H9 (cell line): ENCODE results near the gene RRAGD. TPM values are rescaled to one million over a fixed set of nuclear protein-coding genes. Genes with fewer than 3 reads are reported as not detected.

ENCODE experiments used
- DNase-seq: peaks from one replicate; pipeline ENCODE4 v3.0.0-alpha.2; 2017
- H2AFZ ChIP-seq: one replicate; pipeline ENCODE4 v1.6.1; 2013; ENCODE audit warnings: mild to moderate bottlenecking, low read length, control low read depth, moderate library complexity
- H2AK5ac ChIP-seq: 2 replicates; pipeline ENCODE4 v1.6.1; 2013; ENCODE audit warnings: low read length, control low read depth, mixed read lengths; ENCODE audit not compliant: insufficient read length
- H2BK120ac ChIP-seq: one replicate; pipeline ENCODE4 v1.6.1; 2013; ENCODE audit warnings: low read depth, mild to moderate bottlenecking, low read length, control low read depth, inconsistent platforms; ENCODE audit not compliant: poor library complexity, severe bottlenecking
- H2BK12ac ChIP-seq: 2 replicates; pipeline ENCODE4 v1.6.1; 2013; ENCODE audit warnings: low read length, control low read depth, mixed read lengths, low read depth; ENCODE audit not compliant: insufficient read length
- H2BK15ac ChIP-seq: 2 replicates; pipeline ENCODE4 v1.6.1; 2013; ENCODE audit warnings: low read depth, low read length, control low read depth
- H2BK20ac ChIP-seq: one replicate; pipeline ENCODE4 v1.6.1; 2013; ENCODE audit warnings: low read depth, mild to moderate bottlenecking, low read length, control low read depth, inconsistent platforms; ENCODE audit not compliant: poor library complexity, severe bottlenecking
- H2BK5ac ChIP-seq: 2 replicates; pipeline ENCODE4 v1.6.1; 2013; ENCODE audit warnings: low read length, control low read depth, mixed read lengths; ENCODE audit not compliant: insufficient read length
- H3K14ac ChIP-seq: 2 replicates; pipeline ENCODE4 v1.6.1; 2013; ENCODE audit warnings: low read length, control low read depth; ENCODE audit not compliant: insufficient read depth
- H3K18ac ChIP-seq: 2 replicates; pipeline ENCODE4 v1.6.1; 2013; ENCODE audit warnings: low read depth, mild to moderate bottlenecking, mixed read lengths, low read length, control low read depth; ENCODE audit not compliant: insufficient read length
- H3K23ac ChIP-seq: 2 replicates; pipeline ENCODE4 v1.6.1; 2013; ENCODE audit warnings: low read length, control low read depth, mixed read lengths, low read depth; ENCODE audit not compliant: insufficient read length
- H3K23me2 ChIP-seq: 2 replicates; pipeline ENCODE4 v1.6.1; 2013; ENCODE audit warnings: low read depth, mild to moderate bottlenecking, mixed read lengths, low read length, control low read depth; ENCODE audit not compliant: insufficient read length, poor library complexity, severe bottlenecking
- H3K27ac ChIP-seq: 2 replicates; pipeline ENCODE4 v1.5.1; 2013; ENCODE audit warnings: low read length, control low read depth, mixed read lengths, low read depth; ENCODE audit not compliant: insufficient read length
- H3K27me3 ChIP-seq: 2 replicates; pipeline ENCODE4 v1.6.1; 2013; ENCODE audit warnings: low read length, control low read depth, inconsistent platforms; ENCODE audit not compliant: insufficient read depth
- H3K4ac ChIP-seq: 2 replicates; pipeline ENCODE4 v1.6.1; 2013; ENCODE audit warnings: low read depth, mild to moderate bottlenecking, control low read depth, inconsistent platforms, low read length, moderate library complexity
- H3K4me1 ChIP-seq: 2 replicates; pipeline ENCODE4 v1.6.1; 2013; ENCODE audit warnings: low read length, control low read depth, inconsistent platforms; ENCODE audit not compliant: insufficient read depth
- H3K4me2 ChIP-seq: 2 replicates; pipeline ENCODE4 v1.6.1; 2013; ENCODE audit warnings: low read length, control low read depth, mixed read lengths; ENCODE audit not compliant: insufficient read length, insufficient read depth
- H3K56ac ChIP-seq: 2 replicates; pipeline ENCODE4 v1.6.1; 2013; ENCODE audit warnings: low read depth, mild to moderate bottlenecking, mixed read lengths, low read length, control low read depth; ENCODE audit not compliant: insufficient read length
- H3K79me1 ChIP-seq: 2 replicates; pipeline ENCODE4 v1.6.1; 2013; ENCODE audit warnings: low read depth, mild to moderate bottlenecking, moderate library complexity, low read length, control low read depth, inconsistent platforms; ENCODE audit not compliant: insufficient read depth, poor library complexity, severe bottlenecking
- H3K79me2 ChIP-seq: 2 replicates; pipeline ENCODE4 v1.6.1; 2013; ENCODE audit warnings: low read length, control low read depth, inconsistent platforms; ENCODE audit not compliant: insufficient read depth
- H3K9ac ChIP-seq: 2 replicates; pipeline ENCODE4 v1.6.1; 2013; ENCODE audit warnings: low read length, control low read depth, mixed read lengths; ENCODE audit not compliant: insufficient read length; ENCODE audit errors: extremely low read depth
- H3K9me3 ChIP-seq: one replicate; pipeline ENCODE4 v1.6.1; 2013; ENCODE audit warnings: low read depth, low read length, inconsistent platforms; ENCODE audit not compliant: control insufficient read depth
- H3T11ph ChIP-seq: one replicate; pipeline ENCODE4 v1.6.1; 2013; ENCODE audit warnings: mild to moderate bottlenecking, low read length, control low read depth, inconsistent platforms
- H4K20me1 ChIP-seq: one replicate; pipeline ENCODE4 v1.6.1; 2013; ENCODE audit not compliant: control insufficient read depth, insufficient read length, insufficient read depth
- H4K5ac ChIP-seq: 2 replicates; pipeline ENCODE4 v1.6.1; 2013; ENCODE audit warnings: low read depth, mild to moderate bottlenecking, mixed read lengths, low read length, control low read depth; ENCODE audit not compliant: insufficient read length
- H4K8ac ChIP-seq: replicated peaks from 2 replicates; pipeline ENCODE4 v1.6.1; 2013; ENCODE audit warnings: low read length, control low read depth, mixed read lengths, low read depth; ENCODE audit not compliant: insufficient read length
- H4K91ac ChIP-seq: 2 replicates; pipeline ENCODE4 v1.6.1; 2013; ENCODE audit warnings: low read depth, mild to moderate bottlenecking, moderate library complexity, mixed read lengths, low read length, control low read depth; ENCODE audit not compliant: insufficient read length
- H3K27ac Mint-ChIP-seq, 3 experiments: 2 replicates in 2 of 3; 3 replicates in 1 of 3; pipeline ENCODE4 v1.8.0; 2020 to 2021; ENCODE audit warnings: mixed read lengths in 3 of 3, mild to moderate bottlenecking in 1 of 3, moderate library complexity in 1 of 3
- H3K27me3 Mint-ChIP-seq: 2 replicates; pipeline ENCODE4 v1.8.0; 2021; ENCODE audit warnings: low read depth, mild to moderate bottlenecking, moderate library complexity, mixed read lengths
- H3K36me3 Mint-ChIP-seq, 3 experiments: 2 replicates in 2 of 3; 3 replicates in 1 of 3; pipeline ENCODE4 v1.8.0; 2020 to 2021; ENCODE audit warnings: low read depth in 3 of 3, mixed read lengths in 3 of 3; ENCODE audit not compliant: insufficient read depth in 1 of 3
- H3K4me1 Mint-ChIP-seq, 2 experiments: 2 replicates each; pipeline ENCODE4 v1.8.0; 2020; ENCODE audit warnings: mixed read lengths in 2 of 2
- H3K4me3 Mint-ChIP-seq, 2 experiments: 2 replicates in 1 of 2; 3 replicates in 1 of 2; pipeline ENCODE4 v1.8.0; 2020 to 2021; ENCODE audit warnings: mild to moderate bottlenecking in 2 of 2, mixed read lengths in 2 of 2, moderate library complexity in 1 of 2
- H3K9me3 Mint-ChIP-seq, 2 experiments: 2 replicates in 1 of 2; 3 replicates in 1 of 2; pipeline ENCODE4 v1.8.0; 2020; ENCODE audit warnings: mild to moderate bottlenecking in 2 of 2, mixed read lengths in 2 of 2, moderate library complexity in 1 of 2
- WGBS: extraction: QIAGEN DNeasy Blood & Tissue Kit; methylation state at CpG from one replicate; pipeline ENCODE4 v1.1.7; 2013; ENCODE audit warnings: missing lambda C conversion rate, low lambda C conversion rate, mixed read lengths; ENCODE audit not compliant: insufficient read length; ENCODE audit errors: extremely low coverage; 5-methylcytosine and 5-hydroxymethylcytosine counted together
- total RNA-seq: library from RNA; stranded (reverse); gene quantifications from 2 replicates; pipeline ENCODE4 v1.2.1, GENCODE V29; 2021
- TF ChIP-seq, protein P1 (sequence below): fragments of 200-600 bp; sonication (generic); conservative IDR thresholded peaks from 3 replicates; pipeline ENCODE4 v1.8.0; 2021; ENCODE audit warnings: antibody characterized with exemption, mild to moderate bottlenecking

Gene RRAGD
- total RNA-seq, 1 experiment from 2014 or later, result 10.6 TPM

DNA sequence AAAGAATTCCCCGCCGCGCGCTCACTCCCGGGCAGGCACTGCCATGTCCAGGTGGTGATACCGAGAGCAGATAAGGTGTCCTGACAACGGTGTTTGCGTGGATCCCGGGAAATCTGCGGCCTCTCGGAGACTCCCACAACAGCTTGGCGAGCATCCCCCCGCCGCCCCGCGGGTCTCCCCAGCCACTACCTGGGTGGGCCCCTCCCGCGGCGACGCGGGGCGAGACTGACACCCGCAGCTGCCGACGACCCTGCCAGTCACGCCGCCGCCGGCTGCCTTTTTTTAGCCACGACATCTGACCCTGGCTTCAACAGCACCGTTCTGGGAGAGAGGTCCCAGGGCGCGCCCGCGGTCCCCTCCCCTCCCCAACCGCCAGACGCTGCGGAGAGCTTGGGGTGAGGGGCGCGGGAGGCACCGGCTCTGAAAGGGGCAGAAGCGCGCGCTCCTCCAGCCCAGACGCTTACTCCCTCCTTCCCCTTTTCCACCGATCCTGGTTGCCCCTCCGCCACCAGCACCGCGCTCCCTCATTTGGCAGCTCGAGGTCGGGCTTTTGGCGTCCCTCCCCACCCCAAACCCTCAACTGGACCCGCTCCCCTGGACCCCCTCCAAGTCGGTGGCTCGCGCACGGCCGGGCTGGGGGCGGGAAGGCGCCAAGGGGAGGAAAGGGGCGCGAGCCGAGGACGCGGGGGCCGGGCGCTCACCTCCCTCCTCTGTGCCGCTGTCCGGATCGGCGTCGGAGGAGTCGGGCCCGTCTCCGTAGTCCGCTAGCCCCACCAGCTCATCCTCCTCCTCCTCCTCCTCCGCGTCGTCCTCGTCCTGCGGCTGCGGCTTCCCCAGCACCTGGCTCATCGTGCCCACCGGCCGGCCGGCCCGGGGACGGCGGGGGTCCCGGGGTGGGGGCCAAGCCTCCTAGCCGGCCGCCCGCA, 665 bp downstream of the RRAGD start:
- H3K56ac ChIP-seq, result no peak overlapping the region
- H3T11ph ChIP-seq, result no peak overlapping the region
- H2AK5ac ChIP-seq, result no peak overlapping the region
- H4K91ac ChIP-seq, result no peak overlapping the region
- WGBS, result no CpG with 5 or more reads among the region's 93 CpGs
- peak overlapping the region; percentile 43 for H3K9ac ChIP-seq
- no peak overlapping the region for H3K27ac ChIP-seq
- H3K79me2 ChIP-seq, result no peaks in the 10 kb centered on the region; the same call in 1 of the 2 replicates
- H4K20me1 ChIP-seq, result no peaks in the 10 kb centered on the region
- TF ChIP-seq, protein P1, sequence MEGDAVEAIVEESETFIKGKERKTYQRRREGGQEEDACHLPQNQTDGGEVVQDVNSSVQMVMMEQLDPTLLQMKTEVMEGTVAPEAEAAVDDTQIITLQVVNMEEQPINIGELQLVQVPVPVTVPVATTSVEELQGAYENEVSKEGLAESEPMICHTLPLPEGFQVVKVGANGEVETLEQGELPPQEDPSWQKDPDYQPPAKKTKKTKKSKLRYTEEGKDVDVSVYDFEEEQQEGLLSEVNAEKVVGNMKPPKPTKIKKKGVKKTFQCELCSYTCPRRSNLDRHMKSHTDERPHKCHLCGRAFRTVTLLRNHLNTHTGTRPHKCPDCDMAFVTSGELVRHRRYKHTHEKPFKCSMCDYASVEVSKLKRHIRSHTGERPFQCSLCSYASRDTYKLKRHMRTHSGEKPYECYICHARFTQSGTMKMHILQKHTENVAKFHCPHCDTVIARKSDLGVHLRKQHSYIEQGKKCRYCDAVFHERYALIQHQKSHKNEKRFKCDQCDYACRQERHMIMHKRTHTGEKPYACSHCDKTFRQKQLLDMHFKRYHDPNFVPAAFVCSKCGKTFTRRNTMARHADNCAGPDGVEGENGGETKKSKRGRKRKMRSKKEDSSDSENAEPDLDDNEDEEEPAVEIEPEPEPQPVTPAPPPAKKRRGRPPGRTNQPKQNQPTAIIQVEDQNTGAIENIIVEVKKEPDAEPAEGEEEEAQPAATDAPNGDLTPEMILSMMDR, result no peak
- peak; percentile 67 for DNase-seq
- no peaks in the 10 kb centered on the region for H3K9me3 ChIP-seq
- no peak overlapping the region for H3K23ac ChIP-seq
- H3K14ac ChIP-seq, result peak overlapping the region; percentile 39; the same call in 1 of the 2 replicates
- H3K27me3 ChIP-seq, result peaks cover 5% of the 10 kb centered on the region; the same call in 1 of the 2 replicates
- H3K4me1 ChIP-seq, result peaks cover 7% of the 10 kb centered on the region; the same call in 1 of the 2 replicates
- no peak overlapping the region for H2BK20ac ChIP-seq
- peak overlapping the region; percentile 79 to 90 for H3K4me3 Mint-ChIP-seq
- H3K4me2 ChIP-seq, result peak overlapping the region; percentile 97
- no peaks in the 10 kb centered on the region for H3K79me1 ChIP-seq
- H3K27me3 Mint-ChIP-seq, result peaks cover 58% of the 10 kb centered on the region
- H3K18ac ChIP-seq, result peak overlapping the region; percentile 86
- peaks cover 23% of the 10 kb centered on the region for H3K23me2 ChIP-seq
- no peak overlapping the region for H2BK12ac ChIP-seq
- H2BK5ac ChIP-seq, result no peak overlapping the region
- no peak overlapping the region for H2AFZ ChIP-seq
- no peak overlapping the region for H2BK15ac ChIP-seq
- H3K9me3 Mint-ChIP-seq, result no peaks in the 10 kb centered on the region; a peak in 1 of 5 replicates
- no peak overlapping the region for H2BK120ac ChIP-seq
- no peak overlapping the region for H3K4ac ChIP-seq
- no peaks in the 10 kb centered on the region for H3K36me3 Mint-ChIP-seq
- peaks cover 38 to 44% of the 10 kb centered on the region in 2 experiments for H3K4me1 Mint-ChIP-seq
- peak overlapping the region in 1 of 3 experiments; percentile 78; a peak in 2 of 7 replicates for H3K27ac Mint-ChIP-seq
- no peak overlapping the region for H4K5ac ChIP-seq
- H4K8ac ChIP-seq, result no peak overlapping the region
